T-helper 1 cell (primary cell): ENCODE measurements around the gene SYNPO.

Source experiments
- DNase-seq, 5 donors: peaks; one replicate each; pipeline ENCODE4 v3.0.0-alpha.2; 2012 to 2020

SYNPO gene

GRCh38 chr5:150608991-150609390 lies 31.5 kb upstream of the SYNPO start:
- DNase-seq: no peak

- DNase-seq: no peak
Measured at GRCh38 chr5:150609843-150610584, 30.4 kb upstream of the SYNPO start.

- DNase-seq: no peak
Measured at GRCh38 chr5:150611026-150611425, 29.4 kb upstream of the SYNPO start.

- no peak for DNase-seq
Measured at GRCh38 chr5:150612405-150612804, 28.1 kb upstream of the SYNPO start.

- no peak for DNase-seq
Measured at GRCh38 chr5:150612905-150613670, 27.4 kb upstream of the SYNPO start.

- no peak for DNase-seq
Measured at GRCh38 chr5:150613991-150614660, 26.3 kb upstream of the SYNPO start.

GRCh38 chr5:150614661-150615060 lies 25.8 kb upstream of the SYNPO start:
- DNase-seq: no peak

- DNase-seq: no peak
Measured at GRCh38 chr5:150615141-150615699, 25.2 kb upstream of the SYNPO start.

GRCh38 chr5:150616024-150616470 lies 24.4 kb upstream of the SYNPO start:
- DNase-seq: no peak

- no peak for DNase-seq
Measured at GRCh38 chr5:150616506-150616905, 24.0 kb upstream of the SYNPO start.

- no peak for DNase-seq
Measured at GRCh38 chr5:150618163-150618562, 22.3 kb upstream of the SYNPO start.

GRCh38 chr5:150618588-150619281 lies 21.7 kb upstream of the SYNPO start:
- DNase-seq: no peak

GRCh38 chr5:150619359-150620230 lies 20.9 kb upstream of the SYNPO start:
- no peak for DNase-seq

GRCh38 chr5:150621301-150621700 lies 19.2 kb upstream of the SYNPO start:
- no peak for DNase-seq

- DNase-seq: no peak
Measured at GRCh38 chr5:150622157-150622556, 18.3 kb upstream of the SYNPO start.

- no peak for DNase-seq
Measured at GRCh38 chr5:150623152-150623877, 17.1 kb upstream of the SYNPO start.

GRCh38 chr5:150623878-150624216 lies 16.6 kb upstream of the SYNPO start:
- DNase-seq: no peak

- peak in 3 of 5 donors; percentile 8 to 27 (median 27) for DNase-seq
Measured at GRCh38 chr5:150624334-150625163, 15.9 kb upstream of the SYNPO start.

- DNase-seq: no peak
Measured at GRCh38 chr5:150625164-150625535, 15.3 kb upstream of the SYNPO start.
